Heart right ventricle (tissue), 16 donors: ENCODE results near the gene FKBP15. TPM values are rescaled to one million over a fixed set of nuclear protein-coding genes. Genes with fewer than 3 reads are reported as not detected.

Experiments used
- ATAC-seq, 8 donors: fragments of 200-7000 bp; cut with Tn5 transposase; one replicate each; pipeline ENCODE4 v1.9.1; 2020; ENCODE audit warnings: mild to moderate bottlenecking in 8 of 8, moderate library complexity in 8 of 8, moderate number of reproducible peaks in 1 of 8
- DNase-seq, 2 donors: peaks; one replicate each; pipeline ENCODE4 v3.0.0-alpha.2; 2020
- H3K27ac ChIP-seq, 10 donors: fragments of 200-600 bp; sonication (generic) in 2 of 10; one replicate each; pipeline versions ENCODE4 v1.5.0 to v1.8.0; 2020 to 2022; ENCODE audit warnings: mild to moderate bottlenecking in 3 of 10
- H3K27me3 ChIP-seq, 7 donors: fragments of 200-600 bp; one replicate each; pipeline ENCODE4 v1.8.0; 2021 to 2022; ENCODE audit warnings: mild to moderate bottlenecking in 2 of 7
- H3K36me3 ChIP-seq, 9 donors: fragments of 200-600 bp; sonication (generic) in 1 of 9; one replicate each; pipeline versions ENCODE4 v1.5.0 to v1.8.0; 2020 to 2022; ENCODE audit warnings: mild to moderate bottlenecking in 2 of 9
- H3K4me1 ChIP-seq, 9 donors: fragments of 200-600 bp; sonication (generic) in 1 of 9; one replicate each; pipeline versions ENCODE4 v1.5.0 to v1.8.0; 2020 to 2022; ENCODE audit warnings: mild to moderate bottlenecking in 4 of 9
- H3K4me3 ChIP-seq, 10 donors: fragments of 200-600 bp; sonication (generic) in 2 of 10; one replicate each; pipeline versions ENCODE4 v1.5.0 to v1.8.0; 2020 to 2022; ENCODE audit warnings: mild to moderate bottlenecking in 7 of 10, moderate library complexity in 2 of 10
- H3K9me3 ChIP-seq, 11 donors: fragments of 200-600 bp in 10 of 11; sonication (generic) in 2 of 11; one replicate each; pipeline versions ENCODE4 v1.5.0 to v1.8.0; 2013 to 2022; ENCODE audit warnings: mild to moderate bottlenecking in 2 of 11, control low read depth in 1 of 11, moderate library complexity in 1 of 11
- WGBS, 2 donors: extraction: QIAGEN DNeasy Blood & Tissue Kit; methylation state at CpG; one replicate each; pipeline ENCODE4 v1.1.7; 2013; ENCODE audit warnings: inconsistent platforms in 1 of 2; 5-methylcytosine and 5-hydroxymethylcytosine counted together
- intact Hi-C, 10 donors: fragments of 100-400 bp; cut with DNase I; formaldehyde crosslinking; loops; one replicate each; pipeline versions ENCODE4 v1.11.1 to v1.14.2; 2022
- polyA plus RNA-seq, 2 donors: library from polyadenylated mRNA; stranded (reverse); fragments of 200-250 nt; gene quantifications; one replicate each; pipeline ENCODE4 v1.2.3, GENCODE V29; 2013
- total RNA-seq, 10 donors: library from RNA; stranded (reverse); fragmentation: NEBNext Ultra II Directional in 3 of 10; extraction: Animal tissue kit (Norgen Biotek cat#: 25700) in 3 of 10; gene quantifications; one replicate each; pipeline versions ENCODE4 v1.2.1 to v1.2.4, GENCODE V29; 2021 to 2023
- TF ChIP-seq, protein P1 (sequence below), 9 donors: fragments of 200-600 bp; sonication (generic) in 2 of 9; IDR thresholded peaks; one replicate each; pipeline versions ENCODE4 v1.5.0 to v1.8.0; 2021 to 2022; ENCODE audit warnings: antibody characterized with exemption in 9 of 9, mild to moderate bottlenecking in 5 of 9, moderate library complexity in 1 of 9
- donor health status: Arrhythmogenic right ventricular cardiomyopathy.
- donor health status: ischemic (EF 13 %, LVEDD 7.1; RV severe dilation, severe dysfunction).
- donor health status: healthy with polysubstance abuse.
- donor health status: DM: no; HTN: yes; CAD: no.
- donor health status: DM: no; HTN: no; CAD: no.
- donor health status: ischemic (EF 25% LVEDD 6.9; RV normal size, moderate dysfunction).
- donor health status: ischemic (EF 25% LVEDD 5.7; RV mildly dilated, moderate dysfunction).
- donor health status: healthy.
- donor health status: DM: yes; HTN: yes; CAD: no.
- donor health status: Ischemic cardiomyopathy.
- donor health status: ischemic (EF 35%, LVEDD 5.7; RV mildly dilated, moderate dysfunction).
- donor health status: nonischemic (EF 11% LVEDD 7.7; RV severe dilation, severe dysfunction).
- donor health status: DM: yes; HTN: yes; CAD: no.
- donor health status: PGD.
- donor health status: ischemic (EF 29% LVEDD 5.4; RV normal size, mild dysfunction).
- donor health status: nonischemic (EF 23%, LVEDD 6.1; RV moderate dilation, normal function).

The FKBP15 gene
- total and polyA plus RNA-seq, 12 donors, result 10.7 to 27.9 (median 19.8) TPM

- TF ChIP-seq, protein P1, sequence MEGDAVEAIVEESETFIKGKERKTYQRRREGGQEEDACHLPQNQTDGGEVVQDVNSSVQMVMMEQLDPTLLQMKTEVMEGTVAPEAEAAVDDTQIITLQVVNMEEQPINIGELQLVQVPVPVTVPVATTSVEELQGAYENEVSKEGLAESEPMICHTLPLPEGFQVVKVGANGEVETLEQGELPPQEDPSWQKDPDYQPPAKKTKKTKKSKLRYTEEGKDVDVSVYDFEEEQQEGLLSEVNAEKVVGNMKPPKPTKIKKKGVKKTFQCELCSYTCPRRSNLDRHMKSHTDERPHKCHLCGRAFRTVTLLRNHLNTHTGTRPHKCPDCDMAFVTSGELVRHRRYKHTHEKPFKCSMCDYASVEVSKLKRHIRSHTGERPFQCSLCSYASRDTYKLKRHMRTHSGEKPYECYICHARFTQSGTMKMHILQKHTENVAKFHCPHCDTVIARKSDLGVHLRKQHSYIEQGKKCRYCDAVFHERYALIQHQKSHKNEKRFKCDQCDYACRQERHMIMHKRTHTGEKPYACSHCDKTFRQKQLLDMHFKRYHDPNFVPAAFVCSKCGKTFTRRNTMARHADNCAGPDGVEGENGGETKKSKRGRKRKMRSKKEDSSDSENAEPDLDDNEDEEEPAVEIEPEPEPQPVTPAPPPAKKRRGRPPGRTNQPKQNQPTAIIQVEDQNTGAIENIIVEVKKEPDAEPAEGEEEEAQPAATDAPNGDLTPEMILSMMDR (IDR thresholded peaks at IDR 0.05), result no peak
- Histone ChIP-seq H3K4me3 (no peak overlapping the region), H3K36me3 (peaks cover 0 to 75% (median 37%) of the 10 kb centered on the region in 9 donors), H3K27ac (no peak overlapping the region), H3K27me3 (no peaks in the 10 kb centered on the region), H3K9me3 (no peaks in the 10 kb centered on the region), H3K4me1 (peaks cover 0 to 36% (median 8%) of the 10 kb centered on the region in 9 donors)
- 80 to 85% methylated on average over 5 of the region's 5 CpGs for WGBS, 2 donors
- DNase-seq (no peak), ATAC-seq (no peak)
- intact Hi-C loops, result loop anchor here in 1 of 10 donors (10.0 kb wide), 1 partner anchor 56 kb away; no protein-coding TSS in a partner anchor
Measured at GRCh38 chr9:113158446-113158845, 62.6 kb downstream of the FKBP15 start.

- no peak overlapping the region for H3K27ac ChIP-seq
- TF ChIP-seq, protein P1 (IDR thresholded peaks at IDR 0.05), result no peak
- no peaks in the 10 kb centered on the region for H3K9me3 ChIP-seq
- no peak overlapping the region for H3K4me3 ChIP-seq
- ATAC-seq (no peak), DNase-seq (no peak)
- intact Hi-C loops, result loop anchor here in 1 of 10 donors (10.0 kb wide), 1 partner anchor 58 kb away; no protein-coding TSS in a partner anchor
- H3K4me1 ChIP-seq, result peaks cover 2 to 52% (median 17%) of the 10 kb centered on the region in 9 donors
- no peaks in the 10 kb centered on the region for H3K27me3 ChIP-seq
- 83 to 88% methylated on average over 1 of the region's 1 CpG for WGBS, 2 donors
- H3K36me3 ChIP-seq, result peaks cover 0 to 62% (median 26%) of the 10 kb centered on the region in 9 donors
Measured at GRCh38 chr9:113156880-113157279, 64.2 kb downstream of the FKBP15 start.

DNA sequence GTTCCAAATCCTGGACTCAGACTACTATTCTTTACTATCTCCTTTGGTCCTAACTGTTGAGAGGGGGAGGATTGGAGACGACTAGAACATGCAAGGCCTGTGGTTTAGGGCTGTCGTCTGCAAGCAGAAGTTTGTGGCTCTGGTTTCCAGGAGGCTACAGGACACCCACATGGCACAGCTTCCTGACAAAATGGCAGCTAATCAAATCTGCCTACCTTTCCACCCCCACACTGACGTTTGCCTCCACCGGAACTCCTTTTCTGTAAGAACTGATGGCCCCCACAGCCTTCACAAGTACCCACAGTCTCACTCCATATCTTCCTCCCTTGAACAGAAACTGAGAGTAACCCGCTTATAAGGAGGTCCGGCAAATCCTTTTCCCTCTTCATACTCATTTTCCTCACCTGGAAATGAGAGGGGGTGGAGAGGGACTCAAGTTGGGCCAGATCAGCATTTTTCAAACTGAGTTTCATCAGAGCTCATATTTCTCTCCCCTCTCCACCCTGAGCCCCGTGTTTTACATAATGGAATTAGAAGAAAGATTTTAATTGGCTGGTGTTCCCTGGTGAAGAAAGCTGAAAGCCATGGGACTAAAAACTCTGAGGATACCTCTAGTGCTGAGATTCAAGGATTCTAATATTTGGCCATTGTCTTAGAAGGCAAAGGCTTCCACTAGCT, 65.0 kb downstream of the FKBP15 start:
- TF ChIP-seq, protein P1 (IDR thresholded peaks at IDR 0.05), result no peak
- ATAC-seq (peak in 2 of 8 donors; percentile 13 to 31), DNase-seq (no peak)
- no peak overlapping the region for H3K4me3 ChIP-seq
- peaks cover 2 to 56% (median 21%) of the 10 kb centered on the region in 9 donors for H3K4me1 ChIP-seq
- peak overlapping the region in 1 of 10 donors; percentile 55 for H3K27ac ChIP-seq
- WGBS, 2 donors, result 42 to 47% methylated on average over 7 of the region's 7 CpGs
- peaks cover 0 to 54% (median 19%) of the 10 kb centered on the region in 9 donors for H3K36me3 ChIP-seq
- intact Hi-C loops, result loop anchor here in 1 of 10 donors (10.0 kb wide), 1 partner anchor 59 kb away; no protein-coding TSS in a partner anchor
- H3K27me3 ChIP-seq, result no peaks in the 10 kb centered on the region
- no peaks in the 10 kb centered on the region for H3K9me3 ChIP-seq

- Histone ChIP-seq H3K27ac (peak overlapping the region in 2 of 10 donors; percentile 30 to 55), H3K36me3 (peaks cover 0 to 43% (median 13%) of the 10 kb centered on the region in 9 donors), H3K4me3 (peak overlapping the region in 1 of 10 donors; percentile 15), H3K9me3 (no peaks in the 10 kb centered on the region), H3K27me3 (no peaks in the 10 kb centered on the region), H3K4me1 (peaks cover 2 to 64% (median 20%) of the 10 kb centered on the region in 9 donors)
- DNase-seq, result no peak
- intact Hi-C loops, result loop anchor here in 2 of 10 donors (5.0 to 10.0 kb wide), 2 partner anchors 60 to 67 kb away; partner anchors contain the start of genes FKBP15 (in 1 of the 2) and SLC31A1 (in 1 of the 2)
- WGBS, 2 donors, result 61% methylated on average over 2 of the region's 2 CpGs
- TF ChIP-seq, protein P1 (IDR thresholded peaks at IDR 0.05), result no peak
- ATAC-seq, result no peak
Measured at GRCh38 chr9:113154946-113155345, 66.1 kb downstream of the FKBP15 start.
